ENCODE results near the gene GRIK3. TPM values are rescaled to one million over a fixed set of nuclear protein-coding genes. Genes with fewer than 3 reads are reported as not detected.

The GRIK3 gene
- polyA plus RNA-seq, 2 of the 4 experiments (the other 2 are of a cell fraction): not detected

GRCh38 chr1:36881541-36881940, 152.8 kb downstream of the GRIK3 start:
- WGBS (ENCODE audit: missing lambda C conversion rate): 25% methylated on average over 6 of the region's 6 CpGs
- FAIRE-seq: no peak
- CTCF ChIA-PET: no interaction called here
- no peak overlapping the region for H3K4me2 ChIP-seq
- no peak for DNase-seq (ENCODE audit: low read depth in 1 of 2, low spot score in 1 of 2)
- H3K9me3 ChIP-seq: no peaks in the 10 kb centered on the region
- no peak for ATAC-seq
- no peak for TF ChIP-seq ZNF302 (CRISPR knock-in tag; IDR thresholded peaks at IDR 0.05)
- TF ChIP-seq JUN (IDR thresholded peaks at IDR 0.05): no peak
- TF ChIP-seq HMGXB4 (CRISPR knock-in tag; IDR thresholded peaks at IDR 0.05; ENCODE audit: borderline replicate concordance): no peak
- H3K4me1 ChIP-seq: no peaks in the 10 kb centered on the region
- POLR2A ChIA-PET: no interaction called here
- H3K27ac ChIP-seq: no peak overlapping the region
- no peak overlapping the region for H3K4me3 ChIP-seq

GRCh38 chr1:36881068-36881405, 153.3 kb downstream of the GRIK3 start:
- no peak for FAIRE-seq
- no peak overlapping the region for H3K27ac ChIP-seq

More at GRCh38 chr1:36881068-36881405, 153.3 kb downstream of the GRIK3 start:
- TF ChIP-seq SREBF2 (IDR thresholded peaks at IDR 0.05): no peak
- TF ChIP-seq ZC3H11A (IDR thresholded peaks at IDR 0.05): no peak
- no peak for TF ChIP-seq BCL3 (IDR thresholded peaks at IDR 0.05)
- TF ChIP-seq JUNB (IDR thresholded peaks at IDR 0.05): no peak
- TF ChIP-seq ESRRA (IDR thresholded peaks at IDR 0.05; ENCODE audit: borderline replicate concordance, low read length): no peak
- no peak for TF ChIP-seq HMGXB4 (CRISPR knock-in tag; IDR thresholded peaks at IDR 0.05; ENCODE audit: borderline replicate concordance)
- no peak for TF ChIP-seq RNF2 (IDR thresholded peaks at IDR 0.05; ENCODE audit: borderline replicate concordance, low read depth)
- no peak for TF ChIP-seq KDM1A (IDR thresholded peaks at IDR 0.05; ENCODE audit: low read depth)
- TF ChIP-seq USF2 (IDR thresholded peaks at IDR 0.05): no peak
- TF ChIP-seq TFCP2L1 (CRISPR knock-in tag; IDR thresholded peaks at IDR 0.05): no peak
- TF ChIP-seq HES2 (IDR thresholded peaks at IDR 0.05): no peak
- TF ChIP-seq HOXB13 (CRISPR knock-in tag; IDR thresholded peaks at IDR 0.05; ENCODE audit: low read depth): no peak
- no peak for TF ChIP-seq MYC (IDR thresholded peaks at IDR 0.05; ENCODE audit: borderline replicate concordance, low read length)
- TF ChIP-seq MAZ (IDR thresholded peaks at IDR 0.05; ENCODE audit: borderline replicate concordance, low read depth, low read length): no peak
- TF ChIP-seq REST (IDR thresholded peaks at IDR 0.05): no peak
- no peak for TF ChIP-seq CHD4 (IDR thresholded peaks at IDR 0.05; ENCODE audit: borderline replicate concordance)
- no peak for TF ChIP-seq CEBPB (IDR thresholded peaks at IDR 0.05)
- no peak for TF ChIP-seq MAX (IDR thresholded peaks at IDR 0.05)
- TF ChIP-seq KDM5A (IDR thresholded peaks at IDR 0.05): no peak
- TF ChIP-seq FOXS1 (CRISPR knock-in tag; IDR thresholded peaks at IDR 0.05): no peak
- no peak for DNase-seq (ENCODE audit: low read depth in 1 of 2, low spot score in 1 of 2)
- Histone ChIP-seq H3K4me1 (no peaks in the 10 kb centered on the region), H3K4me2 (no peak overlapping the region), H3K4me3 (no peak overlapping the region), H3K9me3 (no peaks in the 10 kb centered on the region)
- CTCF ChIA-PET: interaction anchor here (1.1 kb wide), 1 partner anchor 16 kb away, joined by 4 read pairs; no protein-coding TSS in a partner anchor
- POLR2A ChIA-PET: no interaction called here
- ATAC-seq: no peak
- WGBS (ENCODE audit: missing lambda C conversion rate): 2% methylated on average over 3 of the region's 3 CpGs
